ENCODE data around the gene RUNX1.

- TF ChIP-seq CTCF (conservative IDR thresholded peaks at IDR 0.05; ENCODE audit: low read depth, low read length), result no peak
- no peak for TF ChIP-seq EZH2 (IDR thresholded peaks at IDR 0.05; ENCODE audit: borderline replicate concordance, low read depth, low read length, poor library complexity, severe bottlenecking)
These were observed 120.5 kb downstream of the RUNX1 start for GRCh38 chr21:34928637-34929036.

Data from A673 (cell line).